RCC 7860 (cell line): Measurements from ENCODE around the gene EREG.
A peak's percentile ranks its signal among the peaks of the same experiment; 100 is the strongest.
"Not testable (repeated sequence)": the region's sequence is repeated elsewhere in the genome, so short reads cannot be mapped to it uniquely, and the experiment has no call there.

ENCODE experiments used
- DNase-seq: peaks from one replicate; pipeline ENCODE4 v3.0.0-alpha.2; 2015; ENCODE audit warnings: low spot score
- FAIRE-seq: peaks from 2 replicates; lab custom pipeline; 2012; peaks lifted over from hg19 to GRCh38; lab: Jason Lieb, UNC

Gene EREG

GRCh38 chr4:74340421-74340820 is 24.5 kb upstream of the EREG start:
- DNase-seq, FAIRE-seq: not testable (repeated sequence)

- no peak for FAIRE-seq
- no peak for DNase-seq
Measured at GRCh38 chr4:74344031-74344430, 20.9 kb upstream of the EREG start.

- FAIRE-seq (no peak), DNase-seq (no peak)
Measured at GRCh38 chr4:74353858-74354257, 11.1 kb upstream of the EREG start.

- FAIRE-seq (no peak), DNase-seq (no peak)
Measured at GRCh38 chr4:74357965-74358364, 7.0 kb upstream of the EREG start.

GRCh38 chr4:74361671-74362070 is 3.3 kb upstream of the EREG start:
- DNase-seq (no peak), FAIRE-seq (no peak)

GRCh38 chr4:74362347-74362746 is 2.6 kb upstream of the EREG start:
- no peak for DNase-seq

GRCh38 chr4:74364256-74364651 is 691 bp upstream of the EREG start:
- FAIRE-seq = no peak

More at GRCh38 chr4:74362347-74362746, 2.6 kb upstream of the EREG start:
- no peak for FAIRE-seq

GRCh38 chr4:74365761-74366160 is 816 bp downstream of the EREG start:
- FAIRE-seq = no peak
- peak; percentile 21 for DNase-seq

More at GRCh38 chr4:74364256-74364651, 691 bp upstream of the EREG start:
- DNase-seq = no peak

- DNase-seq (no peak), FAIRE-seq (no peak)
Measured at GRCh38 chr4:74366367-74366911, 1.5 kb downstream of the EREG start.

- DNase-seq = no peak
- peak; percentile 30 for FAIRE-seq
Measured at GRCh38 chr4:74367656-74368290, 2.8 kb downstream of the EREG start.

GRCh38 chr4:74368596-74368995 is 3.7 kb downstream of the EREG start:
- FAIRE-seq (peak; percentile 7), DNase-seq (no peak)

- no peak for DNase-seq
- no peak for FAIRE-seq
Measured at GRCh38 chr4:74369855-74370254, 4.9 kb downstream of the EREG start.

- FAIRE-seq (peak; percentile 78), DNase-seq (peak; percentile 66)
Measured at GRCh38 chr4:74370912-74371311, 6.0 kb downstream of the EREG start.

- no peak for FAIRE-seq
Measured at GRCh38 chr4:74374128-74374527, 9.2 kb downstream of the EREG start.

GRCh38 chr4:74374561-74375327 is 9.8 kb downstream of the EREG start:
- FAIRE-seq (peak; percentile 94), DNase-seq (peak; percentile 95)

More at GRCh38 chr4:74374128-74374527, 9.2 kb downstream of the EREG start:
- no peak for DNase-seq

- FAIRE-seq = peak; percentile 50
- DNase-seq = no peak
Measured at GRCh38 chr4:74375824-74376426, 11.0 kb downstream of the EREG start.

GRCh38 chr4:74376888-74377483 is 12.0 kb downstream of the EREG start:
- peak; percentile 58 for DNase-seq
- FAIRE-seq = peak; percentile 83

GRCh38 chr4:74377714-74378113 is 12.8 kb downstream of the EREG start:
- DNase-seq = no peak
- FAIRE-seq = no peak

GRCh38 chr4:74378573-74378972 is 13.6 kb downstream of the EREG start:
- DNase-seq = no peak
- no peak for FAIRE-seq

GRCh38 chr4:74379912-74380311 is 15.0 kb downstream of the EREG start:
- DNase-seq (no peak), FAIRE-seq (no peak)

- DNase-seq = no peak
- FAIRE-seq = no peak
Measured at GRCh38 chr4:74385386-74385785, 20.4 kb downstream of the EREG start.
